AG09309 (cell line): ENCODE data around the gene EPHB1.
"Not testable (repeated sequence)": the region's sequence is repeated elsewhere in the genome, so short reads cannot be mapped to it uniquely, and the experiment has no call there.

Source experiments
- DNase-seq: peaks from one replicate; pipeline ENCODE4 v3.0.0-alpha.2; 2010; ENCODE audit warnings: low read depth
- H3K4me3 ChIP-seq: 2 replicates; pipeline ENCODE4 v1.5.1; 2011; ENCODE audit warnings: mild to moderate bottlenecking, low read depth, low read length, moderate library complexity; ENCODE audit not compliant: control insufficient read depth
- CTCF ChIP-seq: IDR thresholded peaks from 2 replicates; pipeline ENCODE4 v1.5.1; 2011; ENCODE audit warnings: mild to moderate bottlenecking, low read depth, low read length, inconsistent platforms; ENCODE audit not compliant: insufficient read depth, control insufficient read depth; ENCODE audit errors: missing control alignments

Gene EPHB1

GRCh38 chr3:135226057-135226456 lies 431.0 kb downstream of the EPHB1 start:
- DNase-seq = no peak
- no peak for TF ChIP-seq CTCF
- no peak overlapping the region for H3K4me3 ChIP-seq

GRCh38 chr3:135228201-135228600 lies 433.1 kb downstream of the EPHB1 start:
- no peak overlapping the region for H3K4me3 ChIP-seq
- no peak for DNase-seq

GRCh38 chr3:135229018-135229495 lies 434.0 kb downstream of the EPHB1 start:
- TF ChIP-seq CTCF = no peak
- no peak overlapping the region for H3K4me3 ChIP-seq
- no peak for DNase-seq

More at GRCh38 chr3:135228201-135228600, 433.1 kb downstream of the EPHB1 start:
- TF ChIP-seq CTCF = no peak

- no peak overlapping the region for H3K4me3 ChIP-seq
- TF ChIP-seq CTCF = no peak
- no peak for DNase-seq
Measured at GRCh38 chr3:135231737-135232136, 436.7 kb downstream of the EPHB1 start.

GRCh38 chr3:135232226-135232625 lies 437.2 kb downstream of the EPHB1 start:
- no peak for DNase-seq
- no peak overlapping the region for H3K4me3 ChIP-seq
- no peak for TF ChIP-seq CTCF

GRCh38 chr3:135233476-135233875 lies 438.4 kb downstream of the EPHB1 start:
- not testable (repeated sequence) for DNase-seq, H3K4me3 ChIP-seq

GRCh38 chr3:135235541-135235940 lies 440.5 kb downstream of the EPHB1 start:
- no peak for DNase-seq
- TF ChIP-seq CTCF = no peak
- no peak overlapping the region for H3K4me3 ChIP-seq
